IPS-18c (cell line): ENCODE measurements around the gene HTT.
"Not testable (repeated sequence)": the region's sequence is repeated elsewhere in the genome, so short reads cannot be mapped to it uniquely, and the experiment has no call there.

ENCODE experiments used
- H3K4me3 ChIP-seq: 2 replicates; pipeline ENCODE4 v1.7.0; 2013; ENCODE audit warnings: low read depth, mild to moderate bottlenecking, low read length, moderate library complexity; ENCODE audit not compliant: insufficient read depth
- H3K9me3 ChIP-seq: one replicate; pipeline ENCODE4 v1.6.1; 2013; ENCODE audit warnings: mild to moderate bottlenecking, low read length, moderate library complexity; ENCODE audit not compliant: control insufficient read depth, insufficient read depth

Gene HTT

DNA sequence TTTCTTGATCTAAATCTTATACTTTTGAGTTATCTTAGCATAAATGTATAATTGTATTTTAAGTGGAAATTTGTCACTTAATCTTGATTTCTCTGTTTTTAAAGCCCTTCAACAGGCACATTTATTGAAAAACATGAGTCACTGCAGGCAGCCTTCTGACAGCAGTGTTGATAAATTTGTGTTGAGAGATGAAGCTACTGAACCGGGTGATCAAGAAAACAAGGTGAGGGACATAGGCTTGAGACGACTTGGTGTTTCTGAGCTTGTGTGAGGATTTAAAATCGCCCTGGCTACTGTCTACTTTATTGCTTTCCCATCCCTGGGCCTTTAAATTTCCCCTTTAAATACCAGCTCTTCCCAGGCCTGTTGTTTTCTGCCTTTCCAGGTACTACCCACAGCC lies 55.7 kb downstream of the HTT start:
- no peaks in the 10 kb centered on the region for H3K9me3 ChIP-seq

DNA sequence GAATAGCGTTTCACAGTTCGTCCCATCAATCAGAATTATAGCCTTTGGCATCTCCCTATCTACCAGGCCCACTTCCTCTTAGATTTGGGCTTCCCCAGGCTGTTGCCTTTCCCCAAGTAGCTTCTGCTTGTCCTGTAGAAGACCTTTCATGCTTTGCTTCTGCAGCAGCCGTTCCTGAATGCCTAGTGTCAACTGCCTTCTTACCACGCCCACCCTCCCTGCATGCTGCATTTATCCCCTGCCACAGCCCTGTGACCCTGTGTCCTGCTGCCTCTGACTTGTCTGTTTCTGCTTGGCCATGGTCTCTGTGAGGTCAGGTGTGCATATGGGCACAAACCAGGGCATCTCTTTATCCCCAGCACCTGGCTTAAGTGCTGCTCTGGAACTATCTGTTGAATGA lies 56.3 kb downstream of the HTT start:
- H3K9me3 ChIP-seq = no peaks in the 10 kb centered on the region
- no peak overlapping the region for H3K4me3 ChIP-seq

More for the DNA sequence above, 55.7 kb downstream of the HTT start:
- H3K4me3 ChIP-seq = no peak overlapping the region

GRCh38 chr4:3134201-3134600 lies 59.7 kb downstream of the HTT start:
- Histone ChIP-seq H3K4me3 (no peak overlapping the region), H3K9me3 (no peaks in the 10 kb centered on the region)

- Histone ChIP-seq H3K4me3 (no peak overlapping the region), H3K9me3 (no peaks in the 10 kb centered on the region)
Observed at GRCh38 chr4:3135155-3136011, 60.9 kb downstream of the HTT start.

DNA sequence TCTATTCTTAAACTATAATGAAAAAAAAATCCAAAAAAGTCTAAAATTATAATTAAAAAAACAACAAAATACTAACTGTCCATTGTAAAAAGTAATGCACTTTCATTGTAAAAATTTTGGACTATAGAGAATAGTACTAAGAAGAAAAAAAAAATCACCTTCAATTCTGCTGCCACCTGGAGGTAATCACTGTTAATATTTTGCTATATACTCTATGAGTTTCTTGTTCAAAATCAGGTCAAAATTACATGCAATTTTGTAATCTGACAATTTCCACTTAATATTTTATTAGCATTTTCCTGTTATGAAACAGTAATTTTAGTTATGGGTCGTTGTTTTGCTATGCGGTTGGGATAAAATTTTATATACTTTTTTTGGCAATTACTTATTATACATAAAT lies 62.0 kb downstream of the HTT start:
- Histone ChIP-seq H3K9me3 (no peaks in the 10 kb centered on the region), H3K4me3 (no peak overlapping the region)

DNA sequence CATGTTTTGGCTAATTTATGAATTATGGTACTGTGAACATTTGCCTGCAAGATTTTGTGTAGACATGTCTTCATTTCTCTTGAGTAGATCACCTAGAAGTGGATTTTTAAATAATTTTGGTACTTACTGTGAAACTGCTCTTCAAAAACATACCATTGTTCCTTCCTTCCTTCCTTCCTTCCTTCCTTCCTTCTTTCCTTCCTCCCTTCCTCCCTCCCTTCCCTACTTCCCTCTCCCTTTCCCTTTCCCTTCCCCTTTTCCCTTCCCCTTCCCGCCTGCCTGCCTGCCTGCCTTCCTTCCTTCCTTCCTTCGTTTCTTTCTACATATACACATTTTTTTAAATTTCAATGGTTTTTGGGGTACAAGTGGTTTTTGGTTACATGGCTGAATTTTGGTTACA lies 63.4 kb downstream of the HTT start:
- Histone ChIP-seq H3K9me3 (no peaks in the 10 kb centered on the region), H3K4me3 (no peak overlapping the region)

DNA sequence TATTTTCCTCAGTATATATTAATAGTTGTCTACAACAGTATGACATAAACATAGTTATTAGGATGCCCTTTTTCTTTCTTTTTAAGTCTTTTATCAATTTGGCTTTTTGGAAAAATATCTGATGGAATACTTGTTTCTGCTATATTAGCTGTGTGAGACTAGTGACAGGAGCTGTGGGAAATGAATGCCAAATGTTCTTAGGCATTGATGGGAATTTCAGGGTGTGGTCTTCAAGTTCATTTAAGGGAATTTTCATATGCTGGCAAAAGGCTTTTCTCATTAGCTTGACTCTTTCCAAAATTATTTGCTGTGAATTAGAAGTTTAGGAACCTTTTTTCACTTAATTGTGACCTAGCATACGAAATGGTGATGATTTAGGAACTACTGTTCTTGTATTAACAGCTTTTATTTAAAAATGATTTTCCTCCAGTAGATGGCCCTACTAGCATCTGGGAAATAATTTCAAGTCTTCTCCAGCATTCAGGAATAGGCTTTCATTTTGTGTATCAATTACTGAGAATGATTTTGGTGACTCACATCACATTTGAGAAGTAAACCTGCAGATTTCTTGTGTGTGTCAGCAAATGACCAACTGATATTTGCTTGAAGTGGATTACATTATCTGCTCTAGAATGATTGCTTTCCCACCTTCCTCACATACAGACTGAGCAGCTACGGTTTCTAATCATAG lies 70.9 kb downstream of the HTT start:
- H3K4me3 ChIP-seq = no peak overlapping the region
- no peaks in the 10 kb centered on the region for H3K9me3 ChIP-seq

DNA sequence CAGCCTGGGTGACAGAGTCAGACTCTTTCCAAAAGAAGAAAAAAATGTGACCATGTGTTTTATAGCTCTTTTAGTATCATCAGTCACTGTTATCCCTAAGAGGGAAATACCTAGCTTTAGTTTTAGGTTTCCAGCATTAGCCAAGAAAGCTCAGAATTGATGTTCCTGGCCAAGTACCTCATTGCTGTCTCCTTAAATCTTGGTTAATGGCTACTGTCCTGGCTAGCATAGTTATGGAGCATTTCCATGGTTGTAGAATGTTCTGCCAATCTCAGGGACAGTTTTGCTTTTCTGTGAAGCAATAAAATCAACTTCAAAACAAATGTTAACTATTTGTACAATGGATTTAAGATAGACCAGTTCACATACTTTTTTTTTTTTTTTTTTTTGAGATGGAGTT lies 74.4 kb downstream of the HTT start:
- no peaks in the 10 kb centered on the region for H3K9me3 ChIP-seq
- H3K4me3 ChIP-seq = no peak overlapping the region

GRCh38 chr4:3151238-3151637 lies 76.8 kb downstream of the HTT start:
- H3K9me3 ChIP-seq, H3K4me3 ChIP-seq: not testable (repeated sequence)

GRCh38 chr4:3157366-3157765 lies 82.9 kb downstream of the HTT start:
- Histone ChIP-seq H3K9me3 (peaks cover 6% of the 10 kb centered on the region), H3K4me3 (no peak overlapping the region)

- no peak overlapping the region for H3K4me3 ChIP-seq
- peaks cover 6% of the 10 kb centered on the region for H3K9me3 ChIP-seq
Observed at GRCh38 chr4:3158841-3159240, 84.4 kb downstream of the HTT start.

DNA sequence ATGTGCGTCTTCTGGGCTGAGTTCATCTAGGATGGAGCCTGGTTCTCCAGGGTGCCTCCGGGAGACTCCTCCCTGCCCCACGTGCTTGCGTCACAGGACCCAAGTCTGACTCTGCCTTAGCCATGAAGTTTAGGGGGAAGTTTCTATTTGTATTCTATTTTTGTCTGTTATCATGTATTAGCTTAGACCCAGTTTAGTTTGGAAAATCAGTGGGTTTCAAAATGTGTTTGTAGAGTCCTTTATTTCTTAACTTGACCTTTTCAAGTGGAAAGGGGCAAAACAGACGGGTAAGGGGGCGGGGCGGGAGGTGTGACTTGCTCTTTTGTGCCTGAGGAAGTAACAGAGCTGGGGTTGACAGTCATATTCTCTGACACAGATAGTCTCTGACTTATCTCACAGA lies 86.0 kb downstream of the HTT start:
- Histone ChIP-seq H3K4me3 (no peak overlapping the region), H3K9me3 (peaks cover 6% of the 10 kb centered on the region)

DNA sequence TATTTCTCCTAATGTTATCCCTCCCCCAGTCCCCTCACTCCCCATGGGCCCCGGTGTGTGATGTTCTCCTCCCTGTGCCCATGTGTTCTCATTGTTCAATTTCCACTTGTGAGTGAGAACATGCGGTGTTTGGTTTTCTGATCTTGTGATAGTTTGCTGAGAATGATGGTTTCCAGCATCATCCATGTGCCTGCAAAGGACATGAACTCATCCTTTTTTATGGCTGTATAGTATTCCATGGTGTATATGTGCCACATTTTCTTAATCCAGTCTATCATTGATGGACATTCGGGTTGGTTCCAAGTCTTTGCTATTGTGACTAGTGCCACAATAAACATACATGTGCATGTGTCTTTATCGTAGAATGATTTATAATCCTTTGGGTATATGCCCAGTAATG lies 86.6 kb downstream of the HTT start:
- H3K9me3 ChIP-seq, H3K4me3 ChIP-seq: not testable (repeated sequence)

DNA sequence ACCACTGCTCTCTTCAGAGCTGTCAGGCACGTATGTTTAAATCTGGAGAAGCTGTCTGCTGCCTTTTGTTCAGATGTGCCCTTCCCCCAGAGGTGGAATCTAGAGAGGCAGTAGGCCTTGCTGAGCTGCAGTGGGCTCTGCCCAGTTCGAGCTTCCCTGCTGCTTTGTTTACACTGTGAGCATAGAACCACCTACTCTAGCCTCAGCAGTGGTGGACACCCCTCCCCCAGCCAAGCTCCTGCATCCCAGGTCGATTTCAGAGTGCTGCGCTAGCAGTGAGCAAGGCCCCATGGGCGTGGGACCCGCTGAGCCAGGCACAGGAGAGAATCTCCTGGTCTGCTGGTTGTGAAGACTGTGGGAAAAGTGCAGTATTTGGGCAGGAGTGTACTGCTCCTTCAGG lies 92.0 kb downstream of the HTT start:
- not testable (repeated sequence) for H3K4me3 ChIP-seq, H3K9me3 ChIP-seq

DNA sequence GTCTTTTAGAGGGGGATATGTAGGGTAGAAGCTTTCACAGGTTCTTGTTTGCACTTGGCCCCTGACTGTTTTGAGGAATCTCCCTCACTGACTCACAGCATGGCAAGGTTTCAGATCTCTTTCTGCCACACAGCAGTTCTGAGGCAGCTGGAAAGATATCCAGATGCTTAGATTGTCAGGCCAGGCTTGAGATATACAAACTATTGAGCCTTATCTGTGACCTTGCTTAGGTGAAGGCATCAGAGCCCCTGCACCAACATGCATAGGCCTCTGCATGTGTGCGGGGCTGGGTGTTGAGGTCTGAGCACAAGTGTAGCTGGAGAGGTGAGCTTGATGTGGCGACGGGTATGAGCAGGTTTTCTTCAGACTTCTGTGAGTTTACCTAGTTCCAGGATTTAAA lies 93.5 kb downstream of the HTT start:
- Histone ChIP-seq H3K9me3 (no peaks in the 10 kb centered on the region), H3K4me3 (no peak overlapping the region)

GRCh38 chr4:3174371-3175338 lies 100.2 kb downstream of the HTT start:
- Histone ChIP-seq H3K4me3 (no peak overlapping the region), H3K9me3 (no peaks in the 10 kb centered on the region)

DNA sequence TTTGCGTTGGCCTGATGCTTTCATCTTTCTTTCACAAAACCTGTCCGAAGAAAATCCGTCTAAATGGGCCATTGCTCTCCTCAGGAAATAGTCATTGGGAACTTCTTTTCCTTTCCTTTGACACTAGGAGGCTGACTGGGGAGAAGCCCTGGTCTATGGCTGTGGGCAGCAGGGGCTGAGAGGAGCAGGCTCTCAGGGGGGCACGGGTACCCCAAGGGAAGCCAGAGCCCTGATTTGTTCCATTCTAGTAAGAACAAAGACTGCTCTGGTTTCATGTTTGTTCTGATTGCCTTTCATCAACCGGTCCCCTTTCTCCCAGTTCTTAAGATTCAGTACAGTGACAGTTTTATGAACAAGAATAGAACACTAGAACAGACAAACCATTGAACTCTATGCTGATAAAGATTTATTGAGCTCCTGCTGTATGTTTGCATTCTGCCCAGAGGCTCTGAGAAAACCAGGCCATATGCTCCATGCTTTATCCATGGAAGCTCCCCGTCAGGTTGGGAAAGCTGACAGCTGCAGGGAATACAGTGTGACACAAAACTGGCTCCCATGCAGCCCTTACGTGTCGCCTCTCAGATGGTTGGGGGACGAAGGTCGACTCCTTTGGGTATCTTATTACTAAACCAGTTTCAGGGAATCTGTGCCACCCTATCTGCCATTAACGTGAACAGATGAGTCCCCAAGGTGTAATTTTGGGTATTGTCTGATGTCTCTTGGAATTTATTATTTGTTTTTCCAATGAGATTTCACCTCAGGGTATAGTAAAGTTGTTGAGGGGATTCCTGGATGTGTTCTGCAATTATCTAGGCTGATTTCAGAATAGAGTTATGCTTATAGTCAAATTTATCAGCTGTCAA lies 102.1 kb downstream of the HTT start:
- H3K9me3 ChIP-seq = no peaks in the 10 kb centered on the region
- H3K4me3 ChIP-seq = no peak overlapping the region
